GM12875 (cell line): ENCODE results near the gene REPS2.

Experiments used
- H3K4me3 ChIP-seq: one replicate; pipeline ENCODE4 v1.5.1; 2011; ENCODE audit warnings: low read depth, low read length, control low read depth
- TF ChIP-seq, protein P1 (sequence below): IDR thresholded peaks from 2 replicates; pipeline ENCODE4 v1.5.1; 2011; ENCODE audit warnings: low read depth, mild to moderate bottlenecking, control low read depth, inconsistent platforms, low read length, moderate library complexity, borderline replicate concordance; ENCODE audit not compliant: insufficient read depth

REPS2 gene

GRCh38 chrX:16946361-16946964 is at the start of gene REPS2:
Gene REPS2 (plus strand): TSS chrX:16946658. CDS start chrX:16946862, 204 bp downstream.
- no peak within 1 kb of the TSS for H3K4me3 ChIP-seq
- TF ChIP-seq, protein P1, sequence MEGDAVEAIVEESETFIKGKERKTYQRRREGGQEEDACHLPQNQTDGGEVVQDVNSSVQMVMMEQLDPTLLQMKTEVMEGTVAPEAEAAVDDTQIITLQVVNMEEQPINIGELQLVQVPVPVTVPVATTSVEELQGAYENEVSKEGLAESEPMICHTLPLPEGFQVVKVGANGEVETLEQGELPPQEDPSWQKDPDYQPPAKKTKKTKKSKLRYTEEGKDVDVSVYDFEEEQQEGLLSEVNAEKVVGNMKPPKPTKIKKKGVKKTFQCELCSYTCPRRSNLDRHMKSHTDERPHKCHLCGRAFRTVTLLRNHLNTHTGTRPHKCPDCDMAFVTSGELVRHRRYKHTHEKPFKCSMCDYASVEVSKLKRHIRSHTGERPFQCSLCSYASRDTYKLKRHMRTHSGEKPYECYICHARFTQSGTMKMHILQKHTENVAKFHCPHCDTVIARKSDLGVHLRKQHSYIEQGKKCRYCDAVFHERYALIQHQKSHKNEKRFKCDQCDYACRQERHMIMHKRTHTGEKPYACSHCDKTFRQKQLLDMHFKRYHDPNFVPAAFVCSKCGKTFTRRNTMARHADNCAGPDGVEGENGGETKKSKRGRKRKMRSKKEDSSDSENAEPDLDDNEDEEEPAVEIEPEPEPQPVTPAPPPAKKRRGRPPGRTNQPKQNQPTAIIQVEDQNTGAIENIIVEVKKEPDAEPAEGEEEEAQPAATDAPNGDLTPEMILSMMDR, result no peak

DNA sequence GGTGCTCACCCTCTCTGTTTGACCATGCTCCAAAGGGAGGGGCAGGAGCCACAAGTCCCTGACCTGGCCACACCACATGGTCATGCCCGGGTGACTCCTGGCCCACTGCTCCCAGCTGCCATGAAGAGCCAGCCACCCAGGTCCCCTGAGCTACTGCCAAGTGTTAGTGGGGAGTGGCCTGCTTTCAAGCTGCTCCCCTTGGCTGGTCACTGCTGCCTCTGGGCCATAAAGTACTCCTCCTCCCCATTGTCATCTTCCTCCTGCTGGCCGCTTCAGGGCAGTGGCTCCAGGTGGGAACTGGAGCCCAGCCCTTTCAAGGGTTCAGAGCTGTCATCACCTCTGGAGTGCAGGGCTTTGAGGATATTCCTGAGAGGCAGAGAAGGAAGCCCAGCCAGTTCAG is 49.0 kb upstream of the REPS2 start:
- TF ChIP-seq, protein P1, result no peak
- no peak overlapping the region for H3K4me3 ChIP-seq

- no peak overlapping the region for H3K4me3 ChIP-seq
These were observed 43.0 kb upstream of the REPS2 start for GRCh38 chrX:16903274-16904022.

DNA sequence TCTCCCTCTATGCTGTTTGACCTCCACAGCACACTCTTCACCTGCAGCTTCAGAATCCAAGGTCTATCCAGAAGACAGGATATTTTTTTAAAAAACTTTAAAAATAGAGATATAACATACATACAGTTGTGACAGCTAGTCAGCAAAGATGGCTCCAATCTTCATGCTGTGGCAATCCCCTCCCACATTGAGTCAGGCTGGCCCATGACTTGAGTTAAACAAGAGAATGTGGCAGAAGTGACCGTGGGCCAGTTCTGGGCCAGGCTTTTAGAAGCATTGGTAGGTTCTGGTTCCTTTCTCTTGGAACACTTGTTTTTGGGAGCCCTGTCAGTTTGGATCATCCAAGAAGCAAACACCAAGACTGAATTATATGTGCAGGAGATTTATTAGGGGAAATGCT is 36.1 kb upstream of the REPS2 start:
- TF ChIP-seq, protein P1, result no peak
- no peak overlapping the region for H3K4me3 ChIP-seq

More at GRCh38 chrX:16903274-16904022, 43.0 kb upstream of the REPS2 start:
- TF ChIP-seq, protein P1, result no peak

GRCh38 chrX:16914058-16914457 is 32.4 kb upstream of the REPS2 start:
- H3K4me3 ChIP-seq, result no peak overlapping the region
- TF ChIP-seq, protein P1, result no peak

- TF ChIP-seq, protein P1, result no peak
These were observed 29.9 kb upstream of the REPS2 start for GRCh38 chrX:16916561-16916960.

GRCh38 chrX:16917120-16917519 is 29.3 kb upstream of the REPS2 start:
- TF ChIP-seq, protein P1, result no peak
- no peak overlapping the region for H3K4me3 ChIP-seq

More at GRCh38 chrX:16916561-16916960, 29.9 kb upstream of the REPS2 start:
- no peak overlapping the region for H3K4me3 ChIP-seq
